Hepatic stellate cell (primary cell): ENCODE results near the gene TXNDC8.
A peak's percentile ranks its signal among the peaks of the same experiment; 100 is the strongest.

Experiments
- DNase-seq: peaks from one replicate; pipeline ENCODE4 v3.0.0; 2011; ENCODE audit warnings: low spot score

Gene TXNDC8

DNA sequence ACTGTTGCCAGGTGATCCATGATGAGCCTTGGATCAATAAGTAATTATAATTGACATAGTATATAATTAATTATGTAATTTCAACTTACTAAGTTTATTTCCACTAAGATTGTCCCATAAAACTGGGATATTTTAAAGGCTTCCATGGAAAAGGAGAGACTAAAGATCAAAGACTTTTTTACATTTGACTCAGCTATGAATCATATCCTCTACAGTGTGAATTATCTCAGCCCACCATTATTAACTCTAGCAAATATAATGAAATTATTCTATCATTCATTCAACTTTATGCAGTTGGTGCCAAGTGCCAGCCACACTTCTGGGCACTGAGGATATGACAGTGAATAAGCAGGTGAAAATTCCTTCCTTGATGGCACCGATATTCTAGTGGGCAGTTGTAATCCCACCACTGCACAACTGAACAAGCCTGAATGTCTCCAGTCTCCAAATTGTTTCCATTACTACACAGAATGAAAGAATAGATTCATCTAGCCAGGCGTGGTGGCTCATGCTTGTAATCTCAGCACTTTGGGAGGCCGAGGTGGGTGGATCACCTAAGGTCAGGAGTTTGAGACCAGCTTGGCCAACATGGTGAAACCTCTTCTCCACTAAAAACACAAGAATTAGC, 59.5 kb downstream of the TXNDC8 start:
- DNase-seq, result no peak

DNA sequence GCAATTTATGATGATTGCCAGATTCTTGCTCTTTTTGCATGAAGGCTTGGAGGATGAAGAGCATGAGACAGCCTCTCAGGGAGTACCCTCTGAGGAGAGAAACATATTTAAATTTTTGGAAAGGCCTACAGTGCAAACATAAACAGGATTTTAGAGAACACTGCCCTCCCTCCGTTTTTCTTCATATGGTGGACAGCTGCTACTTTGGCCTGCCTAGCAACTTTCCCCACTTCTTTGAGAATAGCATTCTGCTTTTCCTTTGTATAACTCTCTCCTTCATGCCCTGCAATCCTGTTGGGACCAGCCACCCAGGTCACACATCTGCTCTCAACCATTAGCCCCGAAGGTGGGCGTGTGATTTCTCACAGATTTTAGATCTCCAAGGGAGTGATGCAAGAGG, 60.9 kb downstream of the TXNDC8 start:
- no peak for DNase-seq

DNA sequence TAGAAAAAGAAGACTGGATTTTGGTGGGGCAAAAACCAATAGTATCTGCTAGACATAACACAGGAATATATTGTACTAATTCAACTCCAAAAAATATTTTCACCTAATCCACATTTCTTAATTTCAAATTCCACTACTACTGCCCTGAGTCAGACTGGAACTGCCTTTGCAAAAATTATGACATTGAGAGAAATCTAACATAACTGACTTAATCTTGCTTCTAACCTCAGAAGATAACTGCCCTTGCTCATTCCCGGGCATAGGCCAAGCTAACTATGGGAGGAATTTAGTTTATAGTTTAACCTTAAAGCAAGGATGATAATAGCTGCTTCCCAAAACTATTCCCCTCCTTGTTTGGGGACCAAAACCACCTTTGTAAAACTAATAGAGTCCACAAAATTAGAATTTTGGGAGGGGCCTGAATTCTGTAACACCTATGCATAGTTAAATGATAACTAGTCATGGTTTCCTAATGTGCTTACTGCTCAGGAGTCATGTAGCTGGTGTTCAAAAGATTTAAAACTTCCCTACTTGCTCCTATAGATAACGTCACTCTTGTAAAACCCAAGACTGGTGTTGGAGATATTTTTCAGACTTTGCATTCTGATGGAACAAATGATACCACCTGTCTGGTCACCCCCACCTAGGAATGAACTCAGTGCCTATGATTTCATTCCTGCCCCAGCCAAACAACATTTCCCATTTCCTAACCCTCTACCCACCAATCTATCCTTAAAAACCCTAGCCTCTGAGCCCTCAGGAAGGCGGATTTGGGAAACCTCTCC, 67.3 kb downstream of the TXNDC8 start:
- no peak for DNase-seq

DNA sequence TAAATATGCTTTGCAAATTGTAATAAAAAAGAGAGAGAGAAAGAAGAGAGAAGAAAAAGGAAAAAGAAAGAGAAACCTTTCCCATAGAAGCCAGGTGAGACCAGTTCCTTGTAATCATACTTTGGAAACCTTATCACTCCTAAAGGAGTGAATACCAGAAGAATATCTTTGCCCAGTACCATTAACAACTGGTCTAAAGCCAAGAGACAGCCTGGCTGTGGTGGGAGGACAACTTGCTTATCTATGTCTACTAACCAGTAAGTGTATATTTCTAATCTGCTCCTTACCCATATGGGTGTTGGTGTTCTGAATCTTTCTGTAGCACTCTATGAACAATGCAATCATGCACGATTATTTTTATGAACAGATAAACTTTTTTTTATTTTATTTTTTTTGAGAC, 70.9 kb downstream of the TXNDC8 start:
- DNase-seq, result no peak

DNA sequence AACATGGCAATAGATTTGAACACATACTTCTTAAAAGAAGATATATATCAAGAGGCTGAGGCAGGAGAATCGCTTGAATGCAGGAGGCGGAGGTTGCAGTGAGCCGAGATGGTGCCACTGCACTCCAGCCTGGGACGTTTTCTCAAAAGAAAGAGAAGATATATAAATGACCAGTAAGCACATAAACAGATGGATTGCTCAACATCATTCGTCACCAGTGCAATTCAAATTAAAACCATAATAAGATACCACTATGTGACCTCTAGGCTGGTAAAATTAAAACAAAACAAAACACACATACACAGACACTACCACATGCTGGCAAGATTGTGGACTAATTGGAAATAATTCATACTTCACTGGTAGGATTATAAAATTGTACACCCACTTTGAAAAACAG, 76.0 kb downstream of the TXNDC8 start:
- DNase-seq, result no peak

DNA sequence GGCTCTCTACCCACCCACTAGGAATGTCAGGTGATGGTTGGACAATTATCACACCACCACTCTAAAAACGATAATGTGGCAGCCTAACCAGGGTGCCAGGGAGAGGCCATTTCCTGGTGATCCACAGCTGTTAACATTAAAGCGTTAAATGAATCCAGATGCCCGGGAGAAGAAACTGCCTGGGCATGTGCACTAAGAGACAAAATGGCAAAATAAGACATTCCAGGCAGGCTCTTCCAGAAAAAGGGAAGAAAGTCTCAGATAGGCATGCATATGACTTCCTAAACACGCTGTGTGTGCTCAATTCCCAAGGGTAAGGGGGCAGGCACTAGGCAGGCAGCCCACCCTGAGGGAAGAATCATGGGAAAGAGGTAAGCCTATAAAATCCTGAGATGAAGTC, 76.8 kb downstream of the TXNDC8 start:
- DNase-seq, result no peak

DNA sequence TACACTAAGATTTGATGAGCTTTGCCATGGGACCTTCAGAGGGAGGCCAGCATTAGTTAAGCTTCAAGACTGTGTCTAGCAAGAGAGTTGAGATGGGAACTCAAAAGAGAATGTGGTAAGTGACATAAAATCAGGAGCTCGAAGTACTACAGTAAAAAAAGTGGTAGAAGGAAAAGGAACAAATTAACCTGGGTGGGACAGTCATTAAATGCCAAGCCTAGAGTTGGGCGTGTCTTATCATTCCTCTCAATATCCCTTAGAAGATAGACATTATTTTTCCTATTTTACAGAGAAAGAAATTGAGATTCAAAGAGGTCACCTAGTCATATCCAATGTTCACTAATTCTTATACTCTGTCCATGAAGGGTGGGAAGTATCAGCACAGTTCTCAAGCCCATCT, 78.1 kb downstream of the TXNDC8 start:
- no peak for DNase-seq

DNA sequence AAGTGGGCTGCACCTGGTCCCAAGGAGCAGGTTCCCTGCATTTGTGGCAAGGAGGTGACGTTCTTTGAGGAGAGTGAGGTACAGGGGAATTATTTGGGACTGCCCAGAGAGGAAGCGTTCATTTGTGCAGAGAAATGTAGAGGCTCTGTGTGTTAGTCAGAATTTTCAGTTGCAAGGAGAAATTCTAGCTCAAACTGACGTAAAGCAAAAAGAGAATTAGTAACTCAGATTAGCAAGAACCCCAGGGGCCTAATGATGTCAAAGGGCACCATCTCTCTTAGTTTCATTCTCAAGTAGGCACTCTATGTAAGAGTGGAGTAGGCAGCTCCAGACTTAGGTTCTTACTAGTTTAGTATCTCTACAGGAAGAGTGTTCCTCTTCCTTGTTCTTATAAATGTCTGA, 79.0 kb downstream of the TXNDC8 start:
- DNase-seq, result no peak

DNA sequence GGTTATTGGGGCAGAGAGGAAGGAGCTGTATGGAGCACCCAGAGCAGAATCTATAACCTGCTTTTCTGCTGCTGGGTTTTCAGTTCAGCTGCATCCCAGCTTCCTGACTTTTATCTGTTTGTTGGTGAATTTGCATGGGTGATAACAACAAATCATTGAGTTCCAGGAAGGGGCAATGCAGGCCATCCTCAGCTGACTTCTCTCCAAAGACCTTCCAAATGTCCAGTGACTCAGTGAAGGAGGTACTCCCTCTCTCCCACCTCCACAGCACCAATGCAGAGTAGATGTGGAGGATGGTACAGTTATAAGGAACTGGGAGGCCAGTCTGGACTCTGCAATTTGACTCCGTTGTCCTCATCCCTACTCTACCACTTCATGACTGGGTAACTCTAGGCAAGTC, 79.7 kb downstream of the TXNDC8 start:
- no peak for DNase-seq

DNA sequence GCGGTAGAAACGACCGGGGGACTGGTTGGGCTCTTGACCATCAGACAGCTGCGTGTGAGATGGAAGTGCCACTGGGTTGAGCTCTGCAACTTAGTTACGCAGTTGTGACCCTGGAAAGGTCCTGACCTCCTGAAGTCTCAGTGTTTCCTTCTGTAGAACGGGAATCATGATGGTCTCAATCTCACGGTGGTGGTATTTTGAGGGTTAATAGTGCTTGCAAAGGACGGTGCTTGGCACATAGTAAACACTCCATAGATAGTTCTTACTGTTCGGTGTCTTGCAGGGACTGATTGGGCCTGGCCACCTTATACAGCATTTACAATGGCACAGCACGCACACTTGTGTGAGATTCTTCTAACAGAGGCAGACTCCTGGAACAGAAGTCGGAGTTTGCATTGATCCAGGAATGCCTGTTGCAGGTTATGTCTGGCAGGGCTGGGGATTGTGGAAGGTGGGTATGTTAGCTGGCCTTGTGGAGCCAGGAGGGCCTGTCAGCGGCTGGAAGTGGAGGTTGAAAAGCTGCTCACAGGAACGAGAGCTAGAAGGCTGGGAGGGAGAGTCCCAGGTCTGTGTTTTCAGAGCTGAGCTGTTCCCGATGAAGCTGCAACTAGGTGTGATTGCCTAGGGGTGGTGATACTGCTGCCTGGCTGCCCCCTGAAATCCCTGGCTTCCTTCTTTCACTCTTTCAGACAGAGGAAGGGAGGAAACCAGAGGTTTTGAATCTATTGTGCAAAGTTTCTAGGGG, 80.4 kb downstream of the TXNDC8 start:
- DNase-seq, result no peak

DNA sequence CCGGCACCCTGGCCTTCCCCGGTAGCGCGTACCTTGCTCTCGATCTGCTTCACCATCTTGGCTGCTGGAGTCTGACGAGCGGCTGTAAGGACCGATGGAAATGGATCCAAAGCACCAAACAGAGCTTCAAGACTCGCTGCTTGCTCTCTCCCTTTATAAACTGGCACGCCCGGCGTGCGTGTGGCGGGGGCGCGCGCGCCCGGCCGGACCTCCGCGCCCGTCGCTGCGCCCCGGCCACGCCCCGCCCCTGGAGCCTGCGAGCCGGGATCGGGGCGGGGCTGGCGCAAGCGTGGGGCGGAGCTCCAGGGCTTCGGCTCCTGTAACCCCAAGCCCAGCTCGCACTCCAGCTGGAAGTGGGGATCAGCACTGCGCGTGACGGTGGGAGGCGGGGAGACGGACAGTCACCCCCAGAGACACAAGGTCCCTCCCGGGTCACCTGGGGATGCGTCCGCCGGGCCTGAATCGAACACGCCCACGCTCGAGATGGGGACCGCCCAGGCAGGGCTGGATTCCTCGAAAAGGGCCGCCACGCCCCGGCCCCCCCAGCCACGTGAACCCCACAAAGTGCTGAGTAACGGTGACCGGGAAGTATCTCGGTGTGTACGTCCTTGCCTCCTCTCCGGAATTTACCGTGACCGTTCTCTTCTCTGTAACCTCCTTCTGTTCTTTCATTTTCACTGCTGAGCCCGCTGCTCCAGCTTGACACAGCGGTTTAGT, 81.1 kb downstream of the TXNDC8 start, which contains the start of gene TXN:
TXN (minus strand) TSS at position 128 of the 717 bp plus-strand sequence; CDS start at position 56, 72 bp downstream.
- DNase-seq, result peak; percentile 88

DNA sequence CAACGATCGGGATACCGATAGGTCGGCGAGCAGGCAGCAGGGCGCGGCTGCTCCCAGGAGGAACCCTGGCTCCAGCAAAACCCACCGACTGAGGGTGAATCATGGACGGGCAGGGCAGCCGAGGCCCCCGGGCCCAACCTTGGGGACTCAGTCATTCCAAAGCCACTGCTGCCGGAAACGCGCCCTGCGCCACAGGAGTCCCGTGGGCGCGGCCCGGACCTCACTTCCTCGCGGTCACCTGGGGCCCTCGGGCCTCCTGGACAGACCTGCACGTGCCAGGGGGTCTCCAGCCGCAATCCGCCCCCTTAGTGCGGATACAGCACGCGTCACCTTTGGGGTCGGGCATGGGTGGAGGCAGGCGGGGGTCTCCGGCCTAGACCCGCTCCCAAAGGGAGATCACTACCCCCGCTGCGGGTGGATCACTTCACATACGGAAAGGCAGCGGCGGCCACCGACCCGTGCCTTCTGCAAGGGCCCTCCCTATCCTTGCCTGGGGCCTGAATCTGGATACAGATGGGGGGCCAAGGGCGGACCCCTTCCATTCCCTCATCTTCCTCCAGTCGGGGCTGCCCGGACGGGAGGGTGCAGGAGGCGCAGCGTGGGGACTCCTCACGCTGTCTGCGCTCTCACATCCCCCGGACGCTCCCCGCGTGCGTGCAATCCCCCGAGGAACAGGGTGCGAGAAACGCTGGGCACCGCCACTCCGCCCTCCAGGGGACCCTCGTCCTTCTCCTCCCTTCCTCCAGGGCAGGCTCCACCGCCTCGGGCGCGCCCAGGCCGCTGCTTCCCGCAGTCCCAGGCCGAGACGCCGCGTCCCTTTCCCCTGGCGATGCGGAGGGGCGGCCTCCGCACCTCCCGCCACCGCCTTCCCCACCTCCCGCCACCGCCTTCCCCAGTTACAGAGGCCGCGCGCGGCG, 81.9 kb downstream of the TXNDC8 start:
- peak; percentile 40 for DNase-seq

DNA sequence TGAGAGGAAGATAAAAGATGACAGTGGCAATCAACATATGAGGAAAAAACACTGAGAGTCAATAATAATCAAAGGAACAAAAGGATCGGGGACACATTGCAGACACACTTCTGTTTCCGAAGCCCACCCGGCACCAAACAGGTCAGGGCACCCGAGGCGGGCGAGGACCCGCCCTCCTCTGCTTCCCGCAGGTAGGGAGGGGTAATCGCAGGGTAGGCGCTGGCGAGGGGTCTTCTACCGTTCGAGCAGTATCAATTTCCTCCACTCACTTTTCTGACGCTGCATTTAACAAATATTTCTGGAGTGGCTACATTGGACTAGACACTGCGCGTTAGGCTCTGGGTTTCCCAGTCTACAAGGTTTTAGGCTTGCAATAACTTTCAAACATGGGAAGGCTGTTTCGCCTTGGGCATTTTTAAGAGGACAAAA, 82.6 kb downstream of the TXNDC8 start:
- DNase-seq, result no peak

DNA sequence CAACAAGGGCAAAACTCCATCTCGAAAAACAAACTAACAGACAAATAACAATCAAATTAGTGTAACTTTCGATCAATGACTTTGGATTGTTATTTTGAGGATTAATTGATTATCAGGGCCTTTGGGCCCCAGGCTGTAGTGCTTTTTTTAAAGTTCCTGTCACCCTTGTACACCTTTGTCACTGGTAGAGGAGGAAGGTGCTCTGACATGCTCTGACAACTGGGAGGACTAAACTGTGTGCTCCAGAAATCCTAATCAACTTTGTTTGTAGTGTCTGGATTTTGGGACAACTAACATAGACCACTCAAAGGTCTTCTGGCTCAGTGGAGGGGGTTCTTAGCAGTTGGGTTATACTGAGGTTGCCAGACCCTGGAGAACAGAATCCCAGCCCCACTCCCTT, 83.2 kb downstream of the TXNDC8 start:
- no peak for DNase-seq
